ENCODE measurements around the gene IL24.
"Not testable (repeated sequence)": the region's sequence is repeated elsewhere in the genome, so short reads cannot be mapped to it uniquely, and the experiment has no call there.

The IL24 gene, protein sequence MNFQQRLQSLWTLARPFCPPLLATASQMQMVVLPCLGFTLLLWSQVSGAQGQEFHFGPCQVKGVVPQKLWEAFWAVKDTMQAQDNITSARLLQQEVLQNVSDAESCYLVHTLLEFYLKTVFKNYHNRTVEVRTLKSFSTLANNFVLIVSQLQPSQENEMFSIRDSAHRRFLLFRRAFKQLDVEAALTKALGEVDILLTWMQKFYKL

GRCh38 chr1:206897175-206897574 is at the start of gene IL24:
Gene IL24 (plus strand): TSS chr1:206897443. CDS start chr1:206897833, 390 bp downstream.
- peak within 1 kb of the TSS; percentile 70 for H3K4me3 Mint-ChIP-seq
- H3K27me3 Mint-ChIP-seq, result no peaks in the 10 kb centered on the region
- H3K27ac Mint-ChIP-seq, result peak within 1 kb of the TSS; percentile 86
- H3K36me3 Mint-ChIP-seq, result peaks cover 4% of the 10 kb centered on the region
- H3K9me3 Mint-ChIP-seq, result no peaks in the 10 kb centered on the region
- peaks cover 76% of the 10 kb centered on the region for H3K4me1 Mint-ChIP-seq

- Mint-ChIP-seq H3K36me3 (peaks cover 2% of the 10 kb centered on the region), H3K4me1 (no peaks in the 10 kb centered on the region), H3K27ac (no peak overlapping the region), H3K4me3 (no peak overlapping the region), H3K9me3 (no peaks in the 10 kb centered on the region), H3K27me3 (no peaks in the 10 kb centered on the region)
Measured at GRCh38 chr1:206847946-206848345, 49.3 kb upstream of the IL24 start.

- no peaks in the 10 kb centered on the region for H3K9me3 Mint-ChIP-seq
- H3K27me3 Mint-ChIP-seq, result no peaks in the 10 kb centered on the region
- peaks cover 2% of the 10 kb centered on the region for H3K36me3 Mint-ChIP-seq
- H3K27ac Mint-ChIP-seq, result no peak overlapping the region
- H3K4me3 Mint-ChIP-seq, result no peak overlapping the region
- H3K4me1 Mint-ChIP-seq, result no peaks in the 10 kb centered on the region
Measured at GRCh38 chr1:206850401-206850800, 46.8 kb upstream of the IL24 start.

DNA sequence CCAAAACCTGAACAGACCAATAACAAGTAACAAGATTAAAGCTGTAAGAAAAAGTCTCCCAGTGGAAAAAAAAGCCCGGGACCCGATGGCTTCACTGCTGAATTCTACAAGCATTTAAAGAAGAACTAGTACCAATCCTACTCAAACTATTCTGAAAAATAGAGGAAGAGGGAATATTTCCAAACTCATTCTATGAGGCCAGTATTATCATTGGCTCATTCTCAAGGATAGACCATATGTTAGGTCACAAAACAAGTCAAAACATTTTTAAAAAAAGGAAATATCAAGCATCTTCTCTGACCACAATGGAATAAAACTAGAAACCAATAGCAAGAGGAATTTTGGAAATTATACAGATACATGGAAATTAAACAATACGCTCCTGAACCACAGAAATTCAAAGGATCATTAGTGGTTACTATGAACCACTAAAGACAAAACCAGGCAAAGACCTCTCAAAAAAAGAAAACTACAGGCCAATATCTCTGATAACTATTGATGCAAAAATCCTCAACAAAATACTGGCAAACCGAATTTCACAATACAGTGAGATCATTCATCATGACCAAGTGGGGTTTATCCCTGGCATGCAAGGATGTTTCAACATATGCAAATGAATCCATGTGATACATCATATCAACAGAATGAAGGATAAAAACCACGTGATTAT is 45.8 kb upstream of the IL24 start:
- H3K9me3 Mint-ChIP-seq, result no peaks in the 10 kb centered on the region
- no peaks in the 10 kb centered on the region for H3K27me3 Mint-ChIP-seq
- no peak overlapping the region for H3K27ac Mint-ChIP-seq
- H3K36me3 Mint-ChIP-seq, result peaks cover 2% of the 10 kb centered on the region
- peaks cover 5% of the 10 kb centered on the region for H3K4me1 Mint-ChIP-seq
- H3K4me3 Mint-ChIP-seq, result no peak overlapping the region

DNA sequence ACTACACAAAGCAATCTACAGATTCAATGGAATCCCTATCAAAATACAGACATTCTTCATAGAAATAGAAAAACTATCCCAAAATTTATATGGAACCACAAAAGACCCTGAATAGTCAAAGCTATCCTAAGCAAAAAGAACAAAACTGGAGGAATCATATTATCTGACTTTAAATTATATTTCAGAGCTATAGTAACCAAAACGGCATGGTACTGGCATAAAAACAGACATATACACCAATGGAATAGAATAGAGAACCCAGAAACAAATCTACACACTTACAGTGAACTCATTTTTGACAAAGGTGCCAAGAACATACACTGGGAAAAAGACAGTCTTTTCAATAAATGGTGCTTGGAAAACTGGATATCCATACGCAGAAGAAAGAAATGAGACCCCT is 44.6 kb upstream of the IL24 start:
- H3K4me3 Mint-ChIP-seq, H3K9me3 Mint-ChIP-seq, H3K27ac Mint-ChIP-seq, H3K27me3 Mint-ChIP-seq, H3K36me3 Mint-ChIP-seq: not testable (repeated sequence)
- peaks cover 10% of the 10 kb centered on the region for H3K4me1 Mint-ChIP-seq

DNA sequence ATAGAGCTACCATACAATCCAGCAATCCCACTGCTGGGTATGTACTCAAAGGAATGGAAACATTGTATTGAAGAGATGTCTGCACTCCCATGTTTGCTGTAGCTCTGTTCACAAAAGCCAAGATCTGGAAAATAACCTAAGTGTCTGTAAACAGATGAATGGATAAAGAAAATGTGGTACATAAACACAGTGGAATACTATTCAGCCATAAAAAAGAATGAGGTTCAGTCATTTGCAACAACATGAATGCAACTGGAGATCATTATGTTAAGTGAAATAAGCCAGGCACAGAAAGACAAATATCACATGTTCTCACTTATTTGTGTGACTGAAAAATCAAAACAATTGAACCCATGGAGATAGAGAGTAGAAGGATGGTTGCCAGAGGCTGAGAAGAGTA is 43.5 kb upstream of the IL24 start:
- H3K4me1 Mint-ChIP-seq, result peaks cover 14% of the 10 kb centered on the region
- not testable (repeated sequence) for H3K27me3 Mint-ChIP-seq, H3K4me3 Mint-ChIP-seq, H3K27ac Mint-ChIP-seq, H3K9me3 Mint-ChIP-seq, H3K36me3 Mint-ChIP-seq

DNA sequence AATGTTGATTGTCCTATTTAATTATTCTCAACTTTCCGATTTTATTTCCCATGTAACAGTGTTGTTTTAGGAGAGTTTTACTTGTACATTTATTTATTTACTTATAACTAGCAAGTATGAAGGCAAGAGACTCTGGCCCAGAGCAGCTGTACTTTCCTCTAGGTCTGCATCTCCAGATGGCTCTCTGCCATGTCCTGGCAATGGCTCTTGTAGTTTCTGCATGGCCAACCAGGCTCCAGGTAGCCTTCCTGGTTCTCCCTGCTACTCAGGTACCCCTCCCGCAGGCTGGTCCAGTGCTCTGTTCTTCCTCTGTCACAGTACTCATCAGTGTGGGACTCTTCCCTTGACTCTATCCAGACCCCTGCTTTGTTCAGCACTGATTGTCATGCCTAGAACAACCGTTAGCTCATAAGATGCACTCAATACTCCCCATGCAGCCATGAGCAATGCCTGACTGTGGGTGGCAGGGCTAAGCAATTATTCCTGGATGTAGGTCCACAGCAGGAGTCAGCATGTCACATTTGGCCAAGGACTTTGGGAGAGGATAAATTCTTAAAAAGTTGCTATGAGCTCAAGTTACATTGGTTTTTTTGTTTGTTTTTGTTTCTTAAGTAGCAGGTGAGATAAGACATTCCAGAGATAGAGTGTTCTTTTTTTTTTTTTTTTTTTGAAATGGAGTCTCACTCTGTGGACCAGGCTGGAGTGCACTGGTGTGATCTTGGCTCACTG is 42.7 kb upstream of the IL24 start:
- H3K27ac Mint-ChIP-seq, result no peak overlapping the region
- H3K4me1 Mint-ChIP-seq, result peaks cover 23% of the 10 kb centered on the region
- H3K9me3 Mint-ChIP-seq, result no peaks in the 10 kb centered on the region
- no peak overlapping the region for H3K4me3 Mint-ChIP-seq
- no peaks in the 10 kb centered on the region for H3K36me3 Mint-ChIP-seq
- H3K27me3 Mint-ChIP-seq, result no peaks in the 10 kb centered on the region

DNA sequence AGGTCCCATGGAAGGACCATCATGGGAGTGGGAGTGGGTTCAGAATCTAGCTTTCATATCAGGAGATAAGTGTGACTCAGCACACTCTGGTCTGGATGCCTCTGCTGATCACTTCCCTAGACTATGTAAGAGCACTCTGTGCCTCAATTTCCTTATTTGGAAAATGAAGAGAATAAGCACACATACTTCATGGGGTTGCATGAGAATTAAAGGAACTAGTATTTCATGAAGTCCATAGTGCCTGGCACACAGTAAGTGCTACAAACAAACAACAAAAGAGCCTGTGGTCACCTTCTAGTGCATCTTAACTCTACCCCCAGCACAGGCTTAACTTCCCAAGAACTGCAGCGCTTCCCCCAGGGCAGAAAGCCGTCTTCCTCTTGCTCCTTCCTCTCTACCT is 41.4 kb upstream of the IL24 start:
- peaks cover 29% of the 10 kb centered on the region for H3K4me1 Mint-ChIP-seq
- H3K27ac Mint-ChIP-seq, result no peak overlapping the region
- no peaks in the 10 kb centered on the region for H3K27me3 Mint-ChIP-seq
- no peaks in the 10 kb centered on the region for H3K36me3 Mint-ChIP-seq
- no peaks in the 10 kb centered on the region for H3K9me3 Mint-ChIP-seq
- H3K4me3 Mint-ChIP-seq, result no peak overlapping the region

GRCh38 chr1:206856674-206857464 is 40.4 kb upstream of the IL24 start:
- Mint-ChIP-seq H3K36me3 (no peaks in the 10 kb centered on the region), H3K4me1 (peaks cover 29% of the 10 kb centered on the region), H3K4me3 (no peak overlapping the region), H3K27me3 (no peaks in the 10 kb centered on the region), H3K9me3 (no peaks in the 10 kb centered on the region), H3K27ac (no peak overlapping the region)

- Mint-ChIP-seq H3K4me3 (no peak overlapping the region), H3K27me3 (no peaks in the 10 kb centered on the region), H3K4me1 (peaks cover 32% of the 10 kb centered on the region), H3K27ac (peak overlapping the region; percentile 52), H3K36me3 (no peaks in the 10 kb centered on the region), H3K9me3 (no peaks in the 10 kb centered on the region)
Measured at GRCh38 chr1:206859082-206859521, 38.1 kb upstream of the IL24 start.

DNA sequence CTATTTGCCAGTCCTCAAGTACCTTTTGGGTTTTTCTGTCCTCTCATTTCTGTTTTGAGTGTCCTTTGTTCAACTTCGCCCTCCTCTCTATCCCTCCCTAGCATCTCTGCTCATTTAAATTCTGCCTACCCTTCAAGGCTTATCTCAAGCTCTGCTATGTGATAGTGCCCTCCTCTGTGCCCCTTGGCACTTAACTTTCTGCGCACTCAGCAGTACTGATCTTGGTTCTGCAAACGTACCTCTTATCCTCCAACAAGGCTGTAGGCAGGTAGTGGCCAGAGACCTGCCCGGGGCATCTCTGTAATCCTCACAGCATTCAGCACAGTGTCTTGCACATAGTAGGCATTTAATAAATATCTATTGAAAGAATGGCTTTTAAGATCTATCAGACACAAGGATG is 37.1 kb upstream of the IL24 start:
- H3K36me3 Mint-ChIP-seq, result no peaks in the 10 kb centered on the region
- no peaks in the 10 kb centered on the region for H3K9me3 Mint-ChIP-seq
- H3K4me1 Mint-ChIP-seq, result peaks cover 37% of the 10 kb centered on the region
- peak overlapping the region; percentile 62 for H3K27ac Mint-ChIP-seq
- no peak overlapping the region for H3K4me3 Mint-ChIP-seq
- no peaks in the 10 kb centered on the region for H3K27me3 Mint-ChIP-seq

- H3K27ac Mint-ChIP-seq, result no peak overlapping the region
- no peaks in the 10 kb centered on the region for H3K36me3 Mint-ChIP-seq
- H3K4me1 Mint-ChIP-seq, result peaks cover 39% of the 10 kb centered on the region
- no peak overlapping the region for H3K4me3 Mint-ChIP-seq
- no peaks in the 10 kb centered on the region for H3K9me3 Mint-ChIP-seq
- no peaks in the 10 kb centered on the region for H3K27me3 Mint-ChIP-seq
Measured at GRCh38 chr1:206863266-206863665, 34.0 kb upstream of the IL24 start.

- H3K4me1 Mint-ChIP-seq, result peaks cover 24% of the 10 kb centered on the region
- no peak within 1 kb of the TSS for H3K4me3 Mint-ChIP-seq
- no peak within 1 kb of the TSS for H3K27ac Mint-ChIP-seq
- no peaks in the 10 kb centered on the region for H3K9me3 Mint-ChIP-seq
- no peaks in the 10 kb centered on the region for H3K36me3 Mint-ChIP-seq
- no peaks in the 10 kb centered on the region for H3K27me3 Mint-ChIP-seq
Measured at GRCh38 chr1:206864939-206865671, 32.1 kb upstream of the IL24 start, which contains the start of gene IL20. Gene IL20 (plus strand): TSS chr1:206865623. CDS start chr1:206865853, 230 bp downstream.

DNA sequence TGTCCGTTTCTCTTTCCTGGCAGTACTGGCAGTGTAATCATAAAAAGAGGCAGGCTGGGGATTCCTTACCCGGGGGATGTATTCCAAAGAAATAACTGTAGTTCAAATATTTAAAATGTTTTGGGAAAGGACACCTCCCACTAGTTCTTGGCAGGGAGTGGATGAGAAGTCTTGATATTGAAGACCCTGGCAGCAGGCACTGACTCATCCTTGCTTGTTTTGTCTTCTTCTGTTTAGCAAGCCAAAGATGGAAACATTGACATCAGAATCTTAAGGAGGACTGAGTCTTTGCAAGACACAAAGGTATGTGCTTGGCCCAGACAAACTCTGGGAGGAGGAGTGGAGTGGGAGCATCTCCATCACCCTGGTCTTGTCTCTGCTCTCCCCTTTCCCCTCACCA is 31.2 kb upstream of the IL24 start:
- Mint-ChIP-seq H3K4me3 (no peak overlapping the region), H3K4me1 (peaks cover 21% of the 10 kb centered on the region), H3K36me3 (no peaks in the 10 kb centered on the region), H3K27ac (no peak overlapping the region), H3K27me3 (no peaks in the 10 kb centered on the region), H3K9me3 (no peaks in the 10 kb centered on the region)

DNA sequence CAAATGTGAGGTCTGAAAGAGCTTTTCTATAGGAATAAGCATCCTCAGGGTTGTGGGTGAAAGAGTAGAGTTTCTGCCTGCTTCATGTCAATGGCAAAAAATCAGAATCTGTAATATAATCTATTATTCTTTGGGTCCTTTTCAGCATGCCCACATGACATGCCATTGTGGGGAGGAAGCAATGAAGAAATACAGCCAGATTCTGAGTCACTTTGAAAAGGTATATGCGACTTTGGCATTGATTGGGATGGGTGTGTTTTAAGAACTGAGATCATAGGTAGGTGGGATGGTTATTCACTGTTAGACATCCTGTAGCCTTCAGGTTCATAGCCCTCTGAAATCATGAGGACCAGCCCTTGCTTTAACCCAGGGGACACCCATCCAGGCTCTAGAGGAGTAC is 30.0 kb upstream of the IL24 start:
- Mint-ChIP-seq H3K4me1 (peaks cover 21% of the 10 kb centered on the region), H3K4me3 (no peak overlapping the region), H3K27ac (no peak overlapping the region), H3K9me3 (no peaks in the 10 kb centered on the region), H3K36me3 (peaks cover 3% of the 10 kb centered on the region), H3K27me3 (no peaks in the 10 kb centered on the region)

Data from activated naive CD4-positive, alpha-beta T cell treated with anti-CD3 and anti-CD28 coated beads, Interleukin-2, amount 50 U/mL, for 24 hours (primary cell).